Left renal cortex interstitium (tissue), 4 donors: ENCODE results near the gene RPS10. TPM values are rescaled to one million over a fixed set of nuclear protein-coding genes. Genes with fewer than 3 reads are reported as not detected.
"Not testable (repeated sequence)": the region's sequence is repeated elsewhere in the genome, so short reads cannot be mapped to it uniquely, and the experiment has no call there.

Experiments used
- DNase-seq, 4 donors: peaks; one replicate each; pipeline ENCODE4 v3.0.0-alpha.2; 2013; ENCODE audit warnings: low read depth in 4 of 4, low spot score in 2 of 4, missing footprints in 1 of 4
- polyA plus RNA-seq, 4 donors: library from polyadenylated mRNA; unstranded; fragments of 120-200 nt; gene quantifications; one replicate each; pipeline ENCODE4 v1.2.1, GENCODE V29; 2013; ENCODE audit not compliant: insufficient read length in 4 of 4

The RPS10 gene
- polyA plus RNA-seq, 4 donors: 1,098 to 1,629 (median 1,403) TPM

GRCh38 chr6:34451192-34451591 lies 25.3 kb upstream of the RPS10 start:
- DNase-seq: no peak

- DNase-seq: peak in 2 of 4 donors; percentile 36 to 37
Observed at GRCh38 chr6:34447910-34448309, 22.0 kb upstream of the RPS10 start.

GRCh38 chr6:34447386-34447785 lies 21.5 kb upstream of the RPS10 start:
- DNase-seq: peak in 3 of 4 donors; percentile 34 to 45 (median 37)

GRCh38 chr6:34445313-34445860 lies 19.5 kb upstream of the RPS10 start:
- DNase-seq: no peak

GRCh38 chr6:34441526-34441925 lies 15.7 kb upstream of the RPS10 start:
- DNase-seq: no peak

- DNase-seq: no peak
Observed at GRCh38 chr6:34439442-34439841, 13.6 kb upstream of the RPS10 start.

GRCh38 chr6:34438705-34439104 lies 12.8 kb upstream of the RPS10 start:
- DNase-seq: no peak

GRCh38 chr6:34437644-34437970 lies 11.7 kb upstream of the RPS10 start:
- DNase-seq: no peak

- no peak for DNase-seq
Observed at GRCh38 chr6:34436803-34437643, 11.2 kb upstream of the RPS10 start.

- no peak for DNase-seq
Observed at GRCh38 chr6:34435916-34436315, 10.0 kb upstream of the RPS10 start.

GRCh38 chr6:34425132-34425497 lies 754 bp downstream of the RPS10 start:
- no peak for DNase-seq

GRCh38 chr6:34424200-34425131 lies 1.4 kb downstream of the RPS10 start:
- DNase-seq: no peak

- DNase-seq: no peak
Observed at GRCh38 chr6:34423254-34423653, 2.6 kb downstream of the RPS10 start.

- DNase-seq: no peak
Observed at GRCh38 chr6:34418367-34418766, 7.5 kb downstream of the RPS10 start.

- DNase-seq: no peak
Observed at GRCh38 chr6:34416877-34417371, 8.9 kb downstream of the RPS10 start.

- peak in 2 of 4 donors; percentile 11 to 24 for DNase-seq
Observed at GRCh38 chr6:34414999-34415858, 10.6 kb downstream of the RPS10 start.

GRCh38 chr6:34412643-34413214 lies 13.1 kb downstream of the RPS10 start:
- DNase-seq: no peak

- no peak for DNase-seq
Observed at GRCh38 chr6:34412016-34412415, 13.9 kb downstream of the RPS10 start.

GRCh38 chr6:34407915-34408314 lies 18.0 kb downstream of the RPS10 start:
- DNase-seq: not testable (repeated sequence)

- DNase-seq: no peak
Observed at GRCh38 chr6:34396518-34396917, 29.4 kb downstream of the RPS10 start.
